Upper lobe of right lung (tissue), 1 donor: ENCODE results near the gene TPR. TPM values are rescaled to one million over a fixed set of nuclear protein-coding genes. Genes with fewer than 3 reads are reported as not detected.

Source experiments
- ATAC-seq: fragments of 200-7000 bp; cut with Tn5 transposase; one replicate; pipeline ENCODE4 v1.9.1; 2020; ENCODE audit warnings: mild to moderate bottlenecking, moderate library complexity
- DNase-seq: peaks from one replicate; pipeline ENCODE4 v3.0.0-alpha.2; 2020
- H3K27ac ChIP-seq: fragments of 200-600 bp; one replicate; pipeline ENCODE4 v1.8.0; 2022
- H3K27me3 ChIP-seq: fragments of 200-600 bp; one replicate; pipeline ENCODE4 v1.8.0; 2022; ENCODE audit warnings: mild to moderate bottlenecking
- H3K36me3 ChIP-seq: fragments of 200-600 bp; one replicate; pipeline ENCODE4 v1.8.0; 2022
- H3K4me1 ChIP-seq: fragments of 200-600 bp; one replicate; pipeline ENCODE4 v1.8.0; 2022
- H3K4me3 ChIP-seq: fragments of 200-600 bp; one replicate; pipeline ENCODE4 v1.8.0; 2022; ENCODE audit warnings: mild to moderate bottlenecking
- H3K9me3 ChIP-seq: fragments of 200-600 bp; one replicate; pipeline ENCODE4 v1.8.0; 2022
- CTCF ChIP-seq: fragments of 200-600 bp; IDR thresholded peaks from one replicate; pipeline ENCODE4 v1.8.0; 2022; ENCODE audit warnings: antibody characterized with exemption
- intact Hi-C: fragments of 100-400 bp; cut with DNase I; formaldehyde crosslinking; loops from one replicate; pipeline ENCODE4 v1.11.0; 2022
- total RNA-seq: library from RNA; stranded (reverse); fragmentation: NEBNext Ultra II Directional; extraction: Animal tissue kit (Norgen Biotek cat#: 25700); gene quantifications from one replicate; pipeline ENCODE4 v1.2.1, GENCODE V29; 2021
- donor health status: DM: no; HTN: yes; CAD: no; lungs with severe emphysema.

Gene TPR
- total RNA-seq, 1 donor from 2014 or later, result 83.4 TPM

- no peak for TF ChIP-seq CTCF
- Histone ChIP-seq H3K27ac (no peak overlapping the region), H3K36me3 (no peaks in the 10 kb centered on the region), H3K4me1 (no peaks in the 10 kb centered on the region), H3K27me3 (no peaks in the 10 kb centered on the region), H3K4me3 (no peak overlapping the region), H3K9me3 (no peaks in the 10 kb centered on the region)
- ATAC-seq, result no peak
- DNase-seq, result no peak
- intact Hi-C loops, result no loop called here
Measured at GRCh38 chr1:186301448-186301847, 73.6 kb downstream of the TPR start.

GRCh38 chr1:186300056-186300455 is 75.0 kb downstream of the TPR start:
- TF ChIP-seq CTCF, result no peak
- Histone ChIP-seq H3K9me3 (no peaks in the 10 kb centered on the region), H3K27ac (no peak overlapping the region), H3K36me3 (no peaks in the 10 kb centered on the region), H3K27me3 (no peaks in the 10 kb centered on the region), H3K4me1 (no peaks in the 10 kb centered on the region), H3K4me3 (no peak overlapping the region)
- intact Hi-C loops, result no loop called here
- ATAC-seq, result no peak
- no peak for DNase-seq

- H3K27ac ChIP-seq, result no peak overlapping the region
- no peaks in the 10 kb centered on the region for H3K36me3 ChIP-seq
- no peak overlapping the region for H3K4me3 ChIP-seq
- intact Hi-C loops, result no loop called here
- ATAC-seq (no peak), DNase-seq (no peak)
- H3K27me3 ChIP-seq, result no peaks in the 10 kb centered on the region
- H3K4me1 ChIP-seq, result no peaks in the 10 kb centered on the region
- H3K9me3 ChIP-seq, result no peaks in the 10 kb centered on the region
- no peak for TF ChIP-seq CTCF
Measured at GRCh38 chr1:186299570-186299969, 75.5 kb downstream of the TPR start.

GRCh38 chr1:186298851-186299250 is 76.2 kb downstream of the TPR start:
- Histone ChIP-seq H3K4me3 (no peak overlapping the region), H3K4me1 (no peaks in the 10 kb centered on the region), H3K27ac (no peak overlapping the region), H3K9me3 (no peaks in the 10 kb centered on the region), H3K36me3 (no peaks in the 10 kb centered on the region), H3K27me3 (no peaks in the 10 kb centered on the region)
- intact Hi-C loops, result no loop called here
- DNase-seq (no peak), ATAC-seq (no peak)
- TF ChIP-seq CTCF, result no peak

GRCh38 chr1:186297439-186298045 is 77.5 kb downstream of the TPR start:
- H3K9me3 ChIP-seq, result no peaks in the 10 kb centered on the region

More at GRCh38 chr1:186297439-186298045, 77.5 kb downstream of the TPR start:
- H3K27ac ChIP-seq, result no peak overlapping the region
- no peaks in the 10 kb centered on the region for H3K27me3 ChIP-seq
- ATAC-seq (no peak), DNase-seq (no peak)
- intact Hi-C loops, result no loop called here
- H3K4me3 ChIP-seq, result no peak overlapping the region
- H3K36me3 ChIP-seq, result no peaks in the 10 kb centered on the region
- TF ChIP-seq CTCF, result no peak
- H3K4me1 ChIP-seq, result no peaks in the 10 kb centered on the region
